Vagina (tissue), 2 donors: ENCODE results near the gene PTPRN2. TPM values are rescaled to one million over a fixed set of nuclear protein-coding genes. Genes with fewer than 3 reads are reported as not detected.

Experiments used
- DNase-seq, 2 donors: peaks; one replicate each; pipeline ENCODE4 v3.0.0-alpha.2; 2017; ENCODE audit errors: extremely low spot score in 2 of 2
- H3K27ac ChIP-seq: fragments of 200-600 bp; sonication (generic); one replicate; pipeline ENCODE4 v1.5.1; 2019
- H3K27me3 ChIP-seq: fragments of 200-600 bp; sonication (generic); one replicate; pipeline ENCODE4 v1.5.1; 2019
- H3K36me3 ChIP-seq, 2 donors: fragments of 200-600 bp; sonication (generic); one replicate each; pipeline ENCODE4 v1.5.1; 2017 to 2019
- H3K4me1 ChIP-seq: fragments of 200-600 bp; sonication (generic); one replicate; pipeline ENCODE4 v1.5.1; 2019
- H3K4me3 ChIP-seq, 2 donors: fragments of 200-600 bp; sonication (generic); 1 replicate in 1 of 2; 2 replicates in 1 of 2; pipeline ENCODE4 v1.5.1; 2016 to 2019
- H3K9me3 ChIP-seq: fragments of 200-600 bp; sonication (generic); one replicate; pipeline ENCODE4 v1.5.1; 2019
- CTCF ChIP-seq, 3 experiments: fragments of 450-650 bp in 2 of 3; fragments of 200-600 bp in 1 of 3; sonication (generic) in 1 of 3; IDR thresholded peaks; one replicate each; pipeline ENCODE4 v1.5.1; 2017 to 2019; ENCODE audit warnings: antibody characterized with exemption in 3 of 3, mild to moderate bottlenecking in 2 of 3, moderate library complexity in 2 of 3
- POLR2A ChIP-seq, 2 donors: fragments of 450-650 bp; IDR thresholded peaks; one replicate each; pipeline ENCODE4 v1.6.1; 2017; ENCODE audit warnings: antibody characterized with exemption in 2 of 2, mild to moderate bottlenecking in 2 of 2, moderate library complexity in 2 of 2
- POLR2AphosphoS5 ChIP-seq, 2 donors: sonication (generic); formaldehyde crosslinking; IDR thresholded peaks; one replicate each; pipeline ENCODE4 v1.9.0; 2017; ENCODE audit warnings: antibody characterized with exemption in 2 of 2, mild to moderate bottlenecking in 2 of 2, low read depth in 1 of 2; ENCODE audit not compliant: insufficient read depth in 1 of 2
- intact Hi-C: fragments of 100-400 bp; cut with DNase I; formaldehyde crosslinking; loops from one replicate; pipeline ENCODE4 v1.15.1; 2023
- total RNA-seq: library from RNA; depleted of rRNA; stranded (reverse); fragments of >200 nt; gene quantifications from one replicate; pipeline ENCODE4 v1.2.3, GENCODE V29; 2016

The PTPRN2 gene
- total RNA-seq, 1 donor from 2014 or later = 7.4 TPM

DNA sequence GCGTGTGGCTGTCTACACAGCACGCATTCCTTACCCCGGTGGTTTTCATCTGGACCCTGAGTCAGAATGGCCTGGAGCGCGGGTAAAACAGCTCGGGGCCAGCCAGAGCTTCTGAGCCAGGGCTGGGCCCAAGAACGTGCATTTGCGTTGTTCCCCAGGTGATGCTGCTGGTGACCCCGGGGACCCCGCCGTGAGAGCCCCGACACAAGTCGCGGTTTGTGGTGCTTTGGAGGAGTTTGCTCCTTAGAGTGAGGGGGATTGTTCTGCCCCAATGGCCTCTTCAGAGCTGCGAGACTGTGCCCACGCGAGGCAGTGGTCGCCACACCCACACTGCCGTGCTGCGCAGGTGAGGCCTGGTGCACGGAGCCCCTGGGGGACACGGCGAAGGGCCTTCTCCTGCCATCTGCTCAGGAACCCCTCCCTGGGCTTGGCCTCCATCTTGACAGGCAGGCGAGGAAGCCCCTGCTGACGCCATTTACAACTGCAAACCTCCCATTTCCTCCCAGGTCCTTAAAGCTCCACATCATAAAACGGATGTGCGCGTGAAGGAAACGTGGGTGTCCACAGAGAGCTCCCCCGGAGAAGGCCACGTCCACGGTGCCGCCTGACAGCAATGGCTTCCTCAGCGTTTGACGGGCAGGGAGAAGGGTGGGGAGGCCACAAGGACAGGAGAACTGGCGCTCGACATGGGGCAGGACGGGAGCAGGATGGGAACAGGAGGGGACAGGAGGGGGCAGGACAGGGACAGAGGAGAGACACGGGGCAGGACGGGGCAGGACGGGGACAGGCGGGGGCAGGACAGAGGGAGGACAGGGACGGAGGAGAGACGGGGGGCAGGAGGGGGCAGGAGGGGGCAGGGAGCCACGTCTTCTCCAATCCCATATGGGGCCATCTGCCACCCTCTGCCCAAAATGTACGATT, 773.6 kb downstream of the PTPRN2 start:
- no peak overlapping the region for H3K27ac ChIP-seq
- H3K4me1 ChIP-seq = no peaks in the 10 kb centered on the region
- H3K9me3 ChIP-seq = no peaks in the 10 kb centered on the region
- no peak overlapping the region for H3K4me3 ChIP-seq
- H3K27me3 ChIP-seq = no peaks in the 10 kb centered on the region
- TF ChIP-seq POLR2A (IDR thresholded peaks at IDR 0.05) = no peak
- TF ChIP-seq POLR2AphosphoS5 (IDR thresholded peaks at IDR 0.05; ENCODE audit: insufficient read depth in 1 of 2, low read depth in 1 of 2) = no peak
- TF ChIP-seq CTCF (IDR thresholded peaks at IDR 0.05) = no peak
- intact Hi-C loops = no loop called here
- no peaks in the 10 kb centered on the region for H3K36me3 ChIP-seq
- no peak for DNase-seq

GRCh38 chr7:157813053-157813452, 774.6 kb downstream of the PTPRN2 start:
- H3K9me3 ChIP-seq = no peaks in the 10 kb centered on the region
- H3K4me1 ChIP-seq = no peaks in the 10 kb centered on the region
- H3K4me3 ChIP-seq = no peak overlapping the region
- no peak for TF ChIP-seq POLR2AphosphoS5 (IDR thresholded peaks at IDR 0.05; ENCODE audit: insufficient read depth in 1 of 2, low read depth in 1 of 2)
- no peak for TF ChIP-seq POLR2A (IDR thresholded peaks at IDR 0.05)
- no peak for TF ChIP-seq CTCF (IDR thresholded peaks at IDR 0.05)
- intact Hi-C loops = no loop called here
- no peaks in the 10 kb centered on the region for H3K27me3 ChIP-seq
- no peak overlapping the region for H3K27ac ChIP-seq
- DNase-seq = no peak
- H3K36me3 ChIP-seq = no peaks in the 10 kb centered on the region

DNA sequence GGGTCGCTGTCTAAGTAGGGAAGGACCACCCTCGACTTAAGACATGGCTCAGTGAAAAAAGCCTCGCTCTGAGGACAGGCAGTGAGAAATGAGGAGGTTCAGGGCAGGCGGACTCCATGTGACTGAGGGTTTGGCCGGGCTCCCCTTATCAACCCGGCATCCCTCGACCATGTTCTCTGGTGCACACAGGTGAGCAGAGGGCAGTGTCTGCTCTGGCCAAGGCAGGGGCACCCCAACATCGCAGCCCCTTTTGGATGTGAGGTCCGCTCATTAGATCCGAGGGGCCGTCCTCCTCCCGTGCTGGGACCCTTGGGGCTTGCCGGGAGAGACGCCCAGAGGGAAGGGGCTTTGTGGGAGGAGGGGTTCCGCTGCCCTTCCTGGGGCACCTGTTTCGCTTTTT, 775.7 kb downstream of the PTPRN2 start:
- no peak overlapping the region for H3K4me3 ChIP-seq
- no peaks in the 10 kb centered on the region for H3K4me1 ChIP-seq
- no peak for DNase-seq
- no peak for TF ChIP-seq POLR2A (IDR thresholded peaks at IDR 0.05)
- no peak for TF ChIP-seq CTCF (IDR thresholded peaks at IDR 0.05)
- no peak for TF ChIP-seq POLR2AphosphoS5 (IDR thresholded peaks at IDR 0.05; ENCODE audit: insufficient read depth in 1 of 2, low read depth in 1 of 2)
- H3K27me3 ChIP-seq = no peaks in the 10 kb centered on the region
- H3K27ac ChIP-seq = no peak overlapping the region
- intact Hi-C loops = no loop called here
- H3K9me3 ChIP-seq = no peaks in the 10 kb centered on the region
- H3K36me3 ChIP-seq = no peaks in the 10 kb centered on the region

DNA sequence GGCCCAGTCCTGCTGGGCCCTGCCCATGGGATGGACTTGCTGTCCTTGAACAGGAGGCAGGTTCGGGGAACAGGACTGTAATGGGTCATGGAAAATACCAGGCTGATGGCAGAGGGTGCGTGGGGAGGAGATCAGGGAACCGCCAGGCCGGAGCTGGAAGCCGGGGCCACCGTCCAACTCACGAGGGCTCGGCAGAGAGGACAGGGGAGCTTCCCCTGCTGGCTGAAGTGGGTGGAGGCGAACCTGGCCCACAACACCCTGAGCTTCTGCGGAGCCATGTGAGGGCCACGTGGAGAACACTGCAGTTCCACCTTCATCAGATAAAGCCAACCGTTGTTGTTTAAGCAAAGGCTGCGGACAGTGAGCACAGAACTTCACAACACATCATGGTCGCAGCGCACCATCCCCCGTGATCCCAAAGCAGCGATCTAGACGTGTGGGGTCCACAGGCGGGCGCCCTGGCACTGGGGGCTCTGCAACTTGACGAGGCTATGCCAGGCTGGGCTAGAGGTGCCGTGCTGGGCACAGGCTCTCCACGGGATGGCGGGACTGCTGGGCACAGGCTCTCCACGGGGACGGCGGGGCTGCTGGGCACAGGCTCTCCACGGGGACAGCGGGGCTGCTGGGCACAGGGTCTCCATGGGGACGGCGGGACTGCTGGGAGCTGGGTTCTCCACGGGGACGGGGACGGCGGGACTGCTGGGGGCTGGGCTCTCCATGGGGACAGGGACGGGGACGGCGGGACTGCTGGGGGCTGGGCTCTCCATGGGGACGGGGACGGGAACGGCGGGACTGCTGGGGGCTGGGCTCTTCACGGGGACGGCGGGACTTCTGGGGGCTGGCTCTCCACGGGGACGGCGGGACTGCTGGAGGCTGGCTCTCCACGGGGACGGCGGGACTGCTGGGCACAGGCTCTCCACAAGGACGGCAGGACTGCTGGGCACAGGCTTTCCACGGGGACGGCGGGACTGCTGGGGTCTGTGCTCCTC, 777.5 kb downstream of the PTPRN2 start:
- Histone ChIP-seq H3K27ac (no peak overlapping the region), H3K9me3 (no peaks in the 10 kb centered on the region), H3K27me3 (no peaks in the 10 kb centered on the region), H3K36me3 (no peaks in the 10 kb centered on the region), H3K4me3 (no peak overlapping the region), H3K4me1 (no peaks in the 10 kb centered on the region)
- intact Hi-C loops = no loop called here
- TF ChIP-seq POLR2AphosphoS5 (IDR thresholded peaks at IDR 0.05; ENCODE audit: insufficient read depth in 1 of 2, low read depth in 1 of 2) = no peak
- TF ChIP-seq CTCF (IDR thresholded peaks at IDR 0.05) = no peak
- TF ChIP-seq POLR2A (IDR thresholded peaks at IDR 0.05) = no peak
- no peak for DNase-seq
